ENCODE data around the gene ST3GAL6. TPM values are rescaled to one million over a fixed set of nuclear protein-coding genes. Genes with fewer than 3 reads are reported as not detected.

Gene ST3GAL6, protein sequence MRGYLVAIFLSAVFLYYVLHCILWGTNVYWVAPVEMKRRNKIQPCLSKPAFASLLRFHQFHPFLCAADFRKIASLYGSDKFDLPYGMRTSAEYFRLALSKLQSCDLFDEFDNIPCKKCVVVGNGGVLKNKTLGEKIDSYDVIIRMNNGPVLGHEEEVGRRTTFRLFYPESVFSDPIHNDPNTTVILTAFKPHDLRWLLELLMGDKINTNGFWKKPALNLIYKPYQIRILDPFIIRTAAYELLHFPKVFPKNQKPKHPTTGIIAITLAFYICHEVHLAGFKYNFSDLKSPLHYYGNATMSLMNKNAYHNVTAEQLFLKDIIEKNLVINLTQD
- polyA plus RNA-seq (3.7 and 11.1 TPM in 2 replicates), polyA minus RNA-seq (3.5 and 3.9 TPM in 2 replicates)

GRCh38 chr3:98763076-98763475, at the start of gene ST3GAL6:
Gene ST3GAL6, plus strand, starts transcription at chr3:98763340. Its CDS starts 5,101 bp downstream, at chr3:98768441.
- Histone ChIP-seq H3K79me2 (replicated peaks; ENCODE audit: insufficient read depth, low read length) (no peaks in the 10 kb centered on the region), H3K27ac (ENCODE audit: low read length) (no peak within 1 kb of the TSS), H3F3A (ENCODE audit: insufficient read depth, low read length, poor library complexity, severe bottlenecking) (no peaks in the 10 kb centered on the region), H3K36me3 (ENCODE audit: insufficient read depth, low read length) (no peaks in the 10 kb centered on the region), H3K4me3 (ENCODE audit: low read length) (no peak within 1 kb of the TSS), H2AFZ (ENCODE audit: low read depth, low read length) (no peak within 1 kb of the TSS), H3K9ac (ENCODE audit: low read length) (no peak within 1 kb of the TSS), H4K20me1 (ENCODE audit: insufficient read depth) (no peaks in the 10 kb centered on the region), H3K9me2 (ENCODE audit: insufficient read depth, low read length) (no peaks in the 10 kb centered on the region), H3K27me3 (ENCODE audit: insufficient read depth, low read depth, low read length) (no peaks in the 10 kb centered on the region), H3K4me2 (ENCODE audit: low read length) (no peak within 1 kb of the TSS), H3K9me3 (ENCODE audit: low read length) (no peaks in the 10 kb centered on the region)
- TF ChIP-seq MXI1 (conservative IDR thresholded peaks at IDR 0.05; ENCODE audit: poor library complexity, severe bottlenecking): no peak
- TF ChIP-seq RAD21 (conservative IDR thresholded peaks at IDR 0.05): no peak
- TF ChIP-seq, protein P1, sequence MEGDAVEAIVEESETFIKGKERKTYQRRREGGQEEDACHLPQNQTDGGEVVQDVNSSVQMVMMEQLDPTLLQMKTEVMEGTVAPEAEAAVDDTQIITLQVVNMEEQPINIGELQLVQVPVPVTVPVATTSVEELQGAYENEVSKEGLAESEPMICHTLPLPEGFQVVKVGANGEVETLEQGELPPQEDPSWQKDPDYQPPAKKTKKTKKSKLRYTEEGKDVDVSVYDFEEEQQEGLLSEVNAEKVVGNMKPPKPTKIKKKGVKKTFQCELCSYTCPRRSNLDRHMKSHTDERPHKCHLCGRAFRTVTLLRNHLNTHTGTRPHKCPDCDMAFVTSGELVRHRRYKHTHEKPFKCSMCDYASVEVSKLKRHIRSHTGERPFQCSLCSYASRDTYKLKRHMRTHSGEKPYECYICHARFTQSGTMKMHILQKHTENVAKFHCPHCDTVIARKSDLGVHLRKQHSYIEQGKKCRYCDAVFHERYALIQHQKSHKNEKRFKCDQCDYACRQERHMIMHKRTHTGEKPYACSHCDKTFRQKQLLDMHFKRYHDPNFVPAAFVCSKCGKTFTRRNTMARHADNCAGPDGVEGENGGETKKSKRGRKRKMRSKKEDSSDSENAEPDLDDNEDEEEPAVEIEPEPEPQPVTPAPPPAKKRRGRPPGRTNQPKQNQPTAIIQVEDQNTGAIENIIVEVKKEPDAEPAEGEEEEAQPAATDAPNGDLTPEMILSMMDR (IDR thresholded peaks at IDR 0.05; ENCODE audit: poor library complexity, severe bottlenecking): no peak
- no peak for TF ChIP-seq EZH2 (IDR thresholded peaks at IDR 0.05; ENCODE audit: borderline replicate concordance, insufficient read depth, low read length, poor library complexity, severe bottlenecking)
- no peak for TF ChIP-seq EP300 (conservative IDR thresholded peaks at IDR 0.05; ENCODE audit: poor library complexity, severe bottlenecking)
- TF ChIP-seq REST (IDR thresholded peaks at IDR 0.05; ENCODE audit: borderline replicate concordance): no peak
- TF ChIP-seq SMC3 (conservative IDR thresholded peaks at IDR 0.05; ENCODE audit: poor library complexity): no peak
- TF ChIP-seq TAF1 (IDR thresholded peaks at IDR 0.05; ENCODE audit: low read depth): no peak
- TF ChIP-seq POLR2AphosphoS5 (IDR thresholded peaks at IDR 0.05): no peak

- no peaks in the 10 kb centered on the region for H3K36me3 ChIP-seq (ENCODE audit: insufficient read depth, low read length)
- no peak overlapping the region for H3K9ac ChIP-seq (ENCODE audit: low read length)
- H3K4me3 ChIP-seq (ENCODE audit: low read length): no peak overlapping the region
- no peak overlapping the region for H3K27ac ChIP-seq (ENCODE audit: low read length)
- no peaks in the 10 kb centered on the region for H4K20me1 ChIP-seq (ENCODE audit: insufficient read depth)
- no peaks in the 10 kb centered on the region for H3F3A ChIP-seq (ENCODE audit: insufficient read depth, low read length, poor library complexity, severe bottlenecking)
- H3K9me2 ChIP-seq (ENCODE audit: insufficient read depth, low read length): no peaks in the 10 kb centered on the region
- H2AFZ ChIP-seq (ENCODE audit: low read depth, low read length): no peak overlapping the region
- H3K4me2 ChIP-seq (ENCODE audit: low read length): no peak overlapping the region
- TF ChIP-seq REST (IDR thresholded peaks at IDR 0.05; ENCODE audit: borderline replicate concordance) (no peak), MXI1 (conservative IDR thresholded peaks at IDR 0.05; ENCODE audit: poor library complexity, severe bottlenecking) (no peak), POLR2AphosphoS5 (IDR thresholded peaks at IDR 0.05) (no peak), TAF1 (IDR thresholded peaks at IDR 0.05; ENCODE audit: low read depth) (no peak), EZH2 (IDR thresholded peaks at IDR 0.05; ENCODE audit: borderline replicate concordance, insufficient read depth, low read length, poor library complexity, severe bottlenecking) (no peak), SMC3 (conservative IDR thresholded peaks at IDR 0.05; ENCODE audit: poor library complexity) (no peak), RAD21 (conservative IDR thresholded peaks at IDR 0.05) (no peak), EP300 (conservative IDR thresholded peaks at IDR 0.05; ENCODE audit: poor library complexity, severe bottlenecking) (no peak)
- TF ChIP-seq, protein P1 (IDR thresholded peaks at IDR 0.05; ENCODE audit: poor library complexity, severe bottlenecking): no peak
- no peaks in the 10 kb centered on the region for H3K27me3 ChIP-seq (ENCODE audit: insufficient read depth, low read depth, low read length)
- no peaks in the 10 kb centered on the region for H3K9me3 ChIP-seq (ENCODE audit: low read length)
- no peaks in the 10 kb centered on the region for H3K79me2 ChIP-seq (replicated peaks; ENCODE audit: insufficient read depth, low read length)
Observed at GRCh38 chr3:98713984-98714383, 49.2 kb upstream of the ST3GAL6 start.
